ENCODE results near the gene DTD2.
"Not testable (repeated sequence)": the region's sequence is repeated elsewhere in the genome, so short reads cannot be mapped to it uniquely, and the experiment has no call there.

DTD2 gene

DNA sequence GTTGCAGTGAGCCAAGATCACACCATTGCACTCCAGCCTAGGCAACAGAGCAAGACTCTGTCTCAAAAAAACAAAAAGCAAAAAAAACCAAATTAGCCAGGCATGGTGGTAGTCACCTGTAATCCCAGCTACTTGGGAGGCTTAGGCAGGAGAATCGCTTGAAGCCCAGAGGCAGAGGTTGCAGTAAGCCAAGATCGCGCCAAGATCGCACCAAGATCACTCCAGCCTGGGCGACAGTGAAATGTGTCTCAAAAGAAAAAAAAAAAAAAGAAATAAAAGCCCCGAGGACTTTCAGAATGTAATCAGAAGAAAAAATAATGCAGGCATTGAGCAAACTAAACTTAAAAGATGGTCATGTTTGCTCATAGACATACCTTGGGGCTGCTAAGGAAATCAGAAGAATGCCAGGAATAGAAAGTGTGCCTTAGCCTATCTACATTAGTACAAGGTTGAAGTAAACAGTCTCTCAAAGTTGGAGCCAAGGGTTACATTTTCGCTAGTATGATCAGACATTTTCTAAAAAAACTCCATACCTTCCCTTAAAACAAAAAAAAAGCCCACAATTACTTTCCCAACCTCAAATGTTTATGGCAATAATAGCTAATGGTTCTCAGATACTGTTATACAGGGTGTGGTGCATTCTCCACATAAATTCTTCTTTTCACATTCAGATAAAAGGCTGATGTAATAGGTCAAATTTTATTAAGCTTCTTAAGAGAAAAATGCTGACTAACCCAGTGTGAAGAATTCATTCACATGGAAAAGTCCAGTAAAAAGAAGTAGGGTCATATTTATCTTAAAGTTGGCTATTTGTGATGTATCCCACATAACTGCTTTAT is 15.8 kb downstream of the DTD2 start:
- no peak for DNase-seq

- no peak for DNase-seq
Observed at GRCh38 chr14:31440280-31440679, 17.0 kb downstream of the DTD2 start.

DNA sequence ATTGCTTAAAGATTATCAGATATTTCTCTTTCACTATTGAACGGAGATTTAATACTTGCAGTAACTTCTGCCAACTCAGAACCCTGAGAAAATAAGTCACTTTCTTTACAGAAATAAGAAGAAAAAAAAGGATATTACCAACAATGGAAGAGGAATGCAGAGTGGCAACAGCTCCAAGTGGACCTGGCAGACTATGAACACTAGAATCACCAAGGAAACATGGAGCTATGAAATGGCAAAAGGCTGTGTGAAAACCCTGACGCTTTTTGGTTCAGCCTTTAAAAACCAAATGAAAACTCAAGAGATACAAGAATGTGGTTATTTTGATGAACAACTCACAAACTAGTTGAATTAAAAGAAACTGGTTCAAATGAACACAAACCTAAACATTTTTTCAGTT is 17.7 kb downstream of the DTD2 start:
- no peak for DNase-seq

DNA sequence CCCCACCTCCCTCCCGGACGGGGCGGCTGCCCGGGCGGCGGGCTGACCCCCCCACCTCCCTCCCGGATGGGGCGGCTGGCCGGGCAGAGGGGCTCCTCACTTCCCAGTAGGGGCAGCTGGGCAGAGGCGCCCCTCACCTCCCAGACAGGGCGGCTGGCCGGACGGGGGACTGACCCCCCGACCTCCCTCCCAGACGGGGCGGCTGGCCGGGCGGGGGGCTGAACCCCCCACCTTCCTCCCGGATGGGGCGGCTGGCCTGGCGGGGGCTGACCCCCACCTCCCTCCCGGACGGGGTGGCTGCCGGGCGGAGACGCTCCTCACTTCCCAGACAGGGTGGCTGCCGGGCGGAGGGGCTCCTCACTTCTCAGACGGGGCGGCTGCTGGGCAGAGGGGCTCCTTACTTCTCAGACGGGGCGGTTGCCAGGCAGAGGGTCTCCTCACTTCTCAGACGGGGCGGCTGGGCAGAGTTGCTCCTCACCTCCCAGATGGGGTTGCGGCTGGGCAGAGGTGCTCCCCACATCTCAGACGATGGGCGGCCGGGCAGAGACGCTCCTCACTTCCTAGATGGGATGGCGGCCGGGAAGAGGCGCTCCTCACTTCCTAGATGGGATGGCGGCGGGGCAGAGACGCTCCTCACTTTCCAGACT is 20.1 kb downstream of the DTD2 start:
- not testable (repeated sequence) for DNase-seq

DNA sequence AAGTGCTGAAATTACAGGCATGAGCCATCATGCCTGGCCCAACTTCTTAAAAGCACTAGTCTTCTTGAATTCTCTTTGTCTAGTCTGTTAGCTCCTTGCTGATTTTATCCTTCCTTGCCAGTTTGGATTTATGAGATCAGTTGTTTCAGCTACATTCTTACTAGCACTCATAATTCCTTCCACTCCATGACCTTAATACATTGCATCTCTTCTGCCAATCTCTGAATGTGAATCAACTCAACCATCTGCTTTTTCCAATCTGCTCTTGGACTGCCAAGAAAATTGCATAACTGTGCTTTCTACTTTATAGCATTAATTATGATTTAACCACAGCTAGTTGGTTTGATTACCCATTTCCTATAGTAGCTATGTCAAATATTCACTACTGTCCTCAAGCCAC is 22.0 kb downstream of the DTD2 start:
- DNase-seq, result peak in 1 of 2 experiments; percentile 14

- no peak for DNase-seq
Observed at GRCh38 chr14:31430634-31431264, 26.6 kb downstream of the DTD2 start.

DNA sequence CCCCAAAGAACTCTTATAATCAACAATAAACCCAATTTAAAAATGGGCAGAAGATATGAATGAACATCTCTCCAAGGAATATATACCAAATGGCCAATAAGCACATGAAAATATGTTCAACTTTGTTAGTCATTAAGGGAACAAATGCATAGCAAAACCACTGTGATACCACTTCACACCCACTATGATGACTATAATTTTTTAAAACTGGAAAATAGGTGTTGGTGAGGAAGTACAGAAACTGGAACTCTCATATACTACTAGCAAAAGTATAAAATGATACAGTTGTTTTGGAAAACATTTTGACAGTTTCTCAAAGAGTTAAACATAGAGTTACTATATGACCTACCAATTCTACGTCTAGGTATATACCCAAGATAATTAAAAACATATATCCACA is 27.5 kb downstream of the DTD2 start:
- DNase-seq, result no peak

DNA sequence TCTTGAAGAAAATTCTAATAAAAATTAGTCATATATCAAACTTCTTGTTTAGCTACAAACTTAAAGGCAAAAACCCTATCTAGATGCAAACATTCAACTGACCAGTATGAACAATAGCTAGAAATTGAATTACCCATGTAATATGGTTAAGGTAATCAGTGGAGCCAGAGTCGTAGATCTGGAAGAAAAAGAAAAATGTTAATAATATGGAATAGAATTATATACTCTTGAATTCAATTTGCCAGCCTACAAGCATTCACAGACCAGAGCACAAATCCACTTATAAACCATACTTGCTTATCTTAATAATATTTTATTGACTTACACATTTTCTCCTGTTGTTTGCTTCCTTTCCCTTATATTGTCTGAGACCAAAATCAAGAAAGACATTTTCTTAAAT is 29.3 kb downstream of the DTD2 start:
- DNase-seq, result no peak

- DNase-seq, result no peak
Observed at GRCh38 chr14:31426663-31427062, 30.6 kb downstream of the DTD2 start.

GRCh38 chr14:31425905-31426304 is 31.4 kb downstream of the DTD2 start:
- no peak for DNase-seq

GRCh38 chr14:31421200-31421599 is 36.1 kb downstream of the DTD2 start:
- DNase-seq, result no peak

DNA sequence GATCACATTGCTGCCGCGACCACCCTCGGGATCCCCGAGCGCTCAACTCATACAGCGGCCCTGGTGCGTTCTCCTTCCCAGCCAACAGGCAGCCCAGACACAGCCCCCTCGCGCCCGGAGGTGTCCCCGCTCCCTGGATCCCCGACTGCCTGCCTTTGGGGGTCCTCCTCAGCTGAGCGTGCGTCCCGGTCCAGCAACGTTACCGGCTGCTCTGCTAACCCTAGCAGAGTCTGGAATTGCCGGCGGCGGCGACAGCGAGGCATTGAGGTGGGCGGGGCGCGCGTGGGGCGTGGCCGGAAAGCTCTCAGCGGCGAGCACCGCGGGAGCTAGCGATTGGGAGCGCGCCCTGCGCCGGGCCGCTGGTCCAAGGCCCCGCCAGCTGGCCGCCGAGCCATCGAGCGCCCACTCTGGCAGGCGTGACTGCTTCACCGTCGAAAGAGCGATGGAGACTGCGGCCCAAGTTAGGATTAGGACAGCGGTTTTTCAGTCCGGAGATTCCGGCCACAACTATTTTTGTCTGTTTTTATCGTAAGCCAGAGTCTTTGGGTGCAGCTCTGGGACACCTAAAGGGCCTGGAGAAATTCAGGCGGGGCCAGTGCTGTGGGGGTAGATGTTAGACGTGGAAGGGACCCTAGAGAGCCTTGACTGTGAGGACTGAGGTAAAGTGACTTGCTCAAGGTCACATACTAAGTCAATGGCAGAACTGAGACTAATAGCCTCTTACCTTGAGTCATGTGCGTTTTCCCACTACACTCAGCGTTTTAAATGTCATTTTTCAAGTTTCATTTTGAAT is 36.8 kb downstream of the DTD2 start, which contains the start of gene HEATR5A:
Gene HEATR5A, minus strand, starts transcription at position 232 of the 793 bp plus-strand sequence. CDS start 17,575 bp downstream, outside the sequence.
- DNase-seq, result peak; percentile 95

- no peak for DNase-seq
Observed at GRCh38 chr14:31419967-31420318, 37.4 kb downstream of the DTD2 start.

- peak in 1 of 2 experiments; percentile 42 for DNase-seq
Observed at GRCh38 chr14:31419179-31419966, 37.9 kb downstream of the DTD2 start.

DNA sequence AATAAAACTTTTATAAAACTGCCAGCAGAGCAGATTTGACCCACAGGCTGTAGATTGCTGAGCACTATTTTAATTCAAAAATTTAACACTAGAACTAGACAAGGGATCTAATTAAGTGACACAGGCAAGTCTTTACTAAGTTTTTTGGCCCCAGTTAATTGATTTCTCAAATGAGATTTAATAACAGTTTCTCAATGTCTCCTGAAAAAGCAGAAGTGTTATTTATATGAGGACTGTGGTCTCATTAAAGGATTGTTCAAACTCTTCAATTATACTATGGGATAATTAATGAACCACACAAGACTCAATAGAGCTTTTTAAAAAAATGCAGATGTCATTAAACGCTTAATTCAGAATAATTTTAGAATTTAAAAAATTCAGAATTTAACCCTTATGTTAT is 38.9 kb downstream of the DTD2 start:
- no peak for DNase-seq

DNA sequence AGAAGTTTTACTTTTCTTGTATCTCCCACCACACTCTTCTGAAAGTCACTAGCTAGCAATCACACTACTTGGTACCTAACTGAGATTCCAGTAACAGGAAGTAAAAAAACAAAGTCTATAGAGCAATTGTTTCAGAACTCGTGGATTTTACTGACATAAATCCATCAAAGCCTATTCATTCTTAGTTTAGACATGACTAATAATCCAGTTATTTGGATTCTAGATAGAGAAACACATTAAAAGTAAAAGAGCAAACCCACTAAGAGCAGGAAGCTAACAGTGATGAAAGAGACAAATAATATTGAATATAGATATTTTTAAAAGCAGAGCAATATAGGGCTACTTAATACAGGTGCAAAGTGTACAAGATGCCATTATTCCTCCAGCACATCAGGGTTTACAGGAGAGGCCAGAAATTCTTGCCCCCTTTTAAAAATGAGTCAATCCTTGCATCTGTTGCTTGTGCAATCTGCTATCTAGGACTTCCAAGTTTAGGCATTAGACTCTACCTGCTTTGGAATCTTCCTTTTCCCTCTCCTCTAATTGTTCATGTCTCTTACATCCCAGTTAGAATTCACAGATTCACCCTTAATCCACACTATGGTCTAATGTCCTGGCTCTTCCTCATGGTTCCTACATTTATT is 43.0 kb downstream of the DTD2 start:
- no peak for DNase-seq

GRCh38 chr14:31411218-31411727 is 46.0 kb downstream of the DTD2 start:
- DNase-seq, result no peak

- no peak for DNase-seq
Observed at GRCh38 chr14:31410048-31410650, 47.2 kb downstream of the DTD2 start.

- no peak for DNase-seq
Observed at GRCh38 chr14:31408421-31408820, 48.9 kb downstream of the DTD2 start.

DNA sequence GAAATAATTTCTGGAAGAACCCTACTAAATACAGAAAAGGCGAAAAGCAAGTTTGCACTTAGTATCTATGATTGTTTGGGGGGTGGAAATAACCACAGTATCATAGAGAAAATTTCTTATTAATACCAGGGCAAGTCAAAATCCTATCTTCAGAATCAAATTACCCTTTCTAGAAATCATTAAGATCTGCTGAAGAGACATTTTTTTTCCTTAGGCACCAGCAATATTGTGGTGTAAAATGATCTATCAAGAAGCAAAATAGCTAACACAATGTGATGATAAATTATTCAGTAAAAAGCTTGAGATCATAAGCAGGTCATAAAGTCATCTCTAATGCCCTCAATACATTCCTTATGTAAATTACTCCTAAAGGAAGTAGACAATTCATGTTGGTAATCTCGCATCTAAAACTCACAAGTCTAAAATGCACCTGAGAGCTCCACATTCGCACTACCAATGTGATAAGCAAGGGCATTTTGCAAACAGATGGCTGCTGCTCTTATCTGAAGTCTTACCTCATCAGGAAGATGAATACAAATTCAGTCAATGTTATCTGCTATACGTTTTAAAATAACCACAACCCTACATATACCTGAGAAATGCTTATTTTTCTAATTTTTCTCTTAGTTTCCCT is 51.6 kb downstream of the DTD2 start:
- peak in 1 of 2 experiments; percentile 43 for DNase-seq

GRCh38 chr14:31405106-31405505 is 52.2 kb downstream of the DTD2 start:
- no peak for DNase-seq
